ENCODE data around the gene UPK2.

- no peak for TF ChIP-seq CTCF (optimal IDR thresholded peaks at IDR 0.05 in 1 of 3, IDR thresholded peaks at IDR 0.05 in 1 of 3, conservative IDR thresholded peaks at IDR 0.05 in 1 of 3; ENCODE audit: extremely low read depth in 1 of 3, insufficient read depth in 2 of 3, low read length in 3 of 3)
- no peak for TF ChIP-seq EZH2 (IDR thresholded peaks at IDR 0.05; ENCODE audit: low read length)
Observed at GRCh38 chr11:118984825-118985224, 28.7 kb downstream of the UPK2 start.
